SU-DHL-6 (cell line): ENCODE results near the gene BRI3.

Experiments used
- H2AFZ ChIP-seq: fragments of 200-600 bp; sonication (generic); 2 replicates; pipeline ENCODE4 v1.6.1; 2014; ENCODE audit warnings: low read depth, mild to moderate bottlenecking, moderate library complexity, mixed read lengths, antibody characterized with exemption, low read length; ENCODE audit not compliant: severe bottlenecking
- H3F3A ChIP-seq: fragments of 200-600 bp; shearing (Covaris generic); 2 replicates; pipeline ENCODE4 v1.6.0; 2016; ENCODE audit warnings: antibody characterized with exemption, mild to moderate bottlenecking; ENCODE audit not compliant: insufficient read depth
- H3K27ac ChIP-seq: fragments of 200-600 bp; sonication (generic); 2 replicates; pipeline ENCODE4 v1.5.1; 2016; ENCODE audit warnings: low read depth, mild to moderate bottlenecking, low read length, moderate library complexity, mixed read lengths
- H3K27me3 ChIP-seq: fragments of 200-600 bp; sonication (generic), shearing (Covaris generic); 2 replicates; pipeline ENCODE4 v1.6.0; 2014; ENCODE audit warnings: mild to moderate bottlenecking, low read length
- H3K36me3 ChIP-seq: fragments of 200-600 bp; sonication (generic); 2 replicates; pipeline ENCODE4 v1.6.1; 2014; ENCODE audit warnings: mild to moderate bottlenecking, low read length, mixed read lengths
- H3K4me2 ChIP-seq: fragments of 300-600, 200-600 bp; shearing (Covaris generic), sonication (generic); 2 replicates; pipeline ENCODE4 v1.6.0; 2014; ENCODE audit warnings: low read length, low read depth, mild to moderate bottlenecking; ENCODE audit not compliant: poor library complexity, severe bottlenecking
- H3K4me3 ChIP-seq: fragments of 200-600 bp; sonication (generic); 2 replicates; pipeline ENCODE4 v1.5.1; 2014; ENCODE audit warnings: antibody characterized with exemption, low read length, mild to moderate bottlenecking, mixed read lengths; ENCODE audit not compliant: insufficient read depth, poor library complexity, severe bottlenecking
- H3K79me2 ChIP-seq: fragments of 200-600 bp; sonication (generic); 2 replicates; pipeline ENCODE4 v1.6.1; 2014; ENCODE audit warnings: mild to moderate bottlenecking, low read length, moderate library complexity; ENCODE audit not compliant: insufficient read depth
- H3K9ac ChIP-seq: fragments of 200-600 bp; sonication (generic); 2 replicates; pipeline ENCODE4 v1.7.0; 2014; ENCODE audit warnings: mild to moderate bottlenecking, low read length
- H3K9me2 ChIP-seq: fragments of 200-600 bp; sonication (generic); replicated peaks from 2 replicates; pipeline ENCODE4 v1.6.1; 2014; ENCODE audit warnings: low read length; ENCODE audit not compliant: insufficient read depth
- H3K9me3 ChIP-seq: fragments of 200-600 bp; sonication (generic); 2 replicates; pipeline ENCODE4 v1.6.1; 2014; ENCODE audit warnings: low read length, mixed read lengths; ENCODE audit not compliant: insufficient read depth
- H4K20me1 ChIP-seq: fragments of 200-600 bp; sonication (generic); 2 replicates; pipeline ENCODE4 v1.6.1; 2014; ENCODE audit warnings: low read depth, mild to moderate bottlenecking, antibody characterized with exemption, low read length, moderate library complexity, mixed read lengths
- CTCF ChIP-seq: fragments of 200-600 bp; sonication (generic); IDR thresholded peaks from one replicate; pipeline ENCODE4 v1.5.1; 2017; ENCODE audit warnings: antibody characterized with exemption, mild to moderate bottlenecking, low read length, moderate library complexity; ENCODE audit not compliant: insufficient read depth, poor library complexity, severe bottlenecking
- EZH2phosphoT487 ChIP-seq: fragments of 200-600 bp; sonication (generic), shearing (Covaris generic); conservative IDR thresholded peaks from 2 replicates; pipeline ENCODE4 v1.6.1; 2018; ENCODE audit warnings: mild to moderate bottlenecking, antibody characterized with exemption, low read length, moderate library complexity, mixed read lengths

The BRI3 gene

GRCh38 chr7:98295467-98296192, 14.1 kb downstream of the BRI3 start:
- H3K9me2 ChIP-seq = no peaks in the 10 kb centered on the region
- H3K4me3 ChIP-seq = no peak overlapping the region
- H3K27ac ChIP-seq = no peak overlapping the region
- no peak overlapping the region for H3K9ac ChIP-seq
- H2AFZ ChIP-seq = no peak overlapping the region
- no peaks in the 10 kb centered on the region for H3K9me3 ChIP-seq
- no peaks in the 10 kb centered on the region for H3K79me2 ChIP-seq
- no peaks in the 10 kb centered on the region for H3K36me3 ChIP-seq
- H3F3A ChIP-seq = no peaks in the 10 kb centered on the region
- H4K20me1 ChIP-seq = no peaks in the 10 kb centered on the region
- H3K4me2 ChIP-seq = no peak overlapping the region
- no peak for TF ChIP-seq CTCF
- TF ChIP-seq EZH2phosphoT487 = no peak
- no peaks in the 10 kb centered on the region for H3K27me3 ChIP-seq

GRCh38 chr7:98296833-98297232, 15.3 kb downstream of the BRI3 start:
- no peaks in the 10 kb centered on the region for H3K9me3 ChIP-seq
- no peaks in the 10 kb centered on the region for H3K36me3 ChIP-seq
- H3K27ac ChIP-seq = no peak overlapping the region
- H3F3A ChIP-seq = no peaks in the 10 kb centered on the region
- no peak overlapping the region for H3K9ac ChIP-seq
- H3K4me2 ChIP-seq = no peak overlapping the region
- no peaks in the 10 kb centered on the region for H4K20me1 ChIP-seq
- H3K27me3 ChIP-seq = no peaks in the 10 kb centered on the region
- no peak overlapping the region for H2AFZ ChIP-seq
- H3K4me3 ChIP-seq = no peak overlapping the region
- no peak for TF ChIP-seq EZH2phosphoT487
- TF ChIP-seq CTCF = no peak
- H3K9me2 ChIP-seq = no peaks in the 10 kb centered on the region
- H3K79me2 ChIP-seq = no peaks in the 10 kb centered on the region

- Histone ChIP-seq H3K4me3 (no peak overlapping the region), H3K36me3 (no peaks in the 10 kb centered on the region)
- TF ChIP-seq EZH2phosphoT487 = no peak
- TF ChIP-seq CTCF = no peak
Observed at GRCh38 chr7:98297626-98298286, 16.3 kb downstream of the BRI3 start.

More at GRCh38 chr7:98297626-98298286, 16.3 kb downstream of the BRI3 start:
- no peak overlapping the region for H3K9ac ChIP-seq
- H3F3A ChIP-seq = no peaks in the 10 kb centered on the region
- H3K79me2 ChIP-seq = no peaks in the 10 kb centered on the region
- H3K27ac ChIP-seq = no peak overlapping the region
- no peaks in the 10 kb centered on the region for H3K9me2 ChIP-seq
- no peaks in the 10 kb centered on the region for H3K9me3 ChIP-seq
- no peak overlapping the region for H3K4me2 ChIP-seq
- no peaks in the 10 kb centered on the region for H4K20me1 ChIP-seq
- no peaks in the 10 kb centered on the region for H3K27me3 ChIP-seq
- H2AFZ ChIP-seq = no peak overlapping the region
